Loucy (cell line): ENCODE results near the gene PDE4A.

Experiments used
- H2AFZ ChIP-seq: fragments of 200-600 bp; sonication (generic); 2 replicates; pipeline ENCODE4 v1.6.0; 2016; ENCODE audit warnings: antibody characterized with exemption, mild to moderate bottlenecking, low read length, moderate library complexity
- H3F3A ChIP-seq: fragments of 200-600 bp; 2 replicates; pipeline ENCODE4 v1.6.0; 2016; ENCODE audit warnings: antibody characterized with exemption, low read depth, mild to moderate bottlenecking
- H3K27me3 ChIP-seq: fragments of 200-600 bp; sonication (generic); 2 replicates; pipeline ENCODE4 v1.6.1; 2014; ENCODE audit warnings: low read length, mild to moderate bottlenecking; ENCODE audit not compliant: insufficient read depth, poor library complexity, severe bottlenecking
- H3K36me3 ChIP-seq: fragments of 200-600 bp; sonication (generic); 2 replicates; pipeline ENCODE4 v1.6.1; 2016; ENCODE audit warnings: low read length; ENCODE audit not compliant: insufficient read depth
- H3K4me1 ChIP-seq: fragments of 200-600 bp; sonication (generic); 2 replicates; pipeline ENCODE4 v1.5.1; 2014; ENCODE audit warnings: low read length, mild to moderate bottlenecking; ENCODE audit not compliant: insufficient read depth, poor library complexity, severe bottlenecking
- H3K4me2 ChIP-seq: fragments of 200-600 bp; sonication (generic); 2 replicates; pipeline ENCODE4 v1.6.0; 2014; ENCODE audit warnings: antibody characterized with exemption, low read length, low read depth, mild to moderate bottlenecking; ENCODE audit not compliant: poor library complexity, severe bottlenecking
- H3K4me3 ChIP-seq: fragments of 200-600 bp; sonication (generic); 2 replicates; pipeline ENCODE4 v1.5.1; 2014; ENCODE audit warnings: low read length, mild to moderate bottlenecking, mixed read lengths; ENCODE audit not compliant: poor library complexity, severe bottlenecking
- H3K79me2 ChIP-seq: fragments of 200-600 bp; sonication (generic); 2 replicates; pipeline ENCODE4 v1.6.1; 2014; ENCODE audit warnings: low read length; ENCODE audit not compliant: insufficient read depth
- H3K9ac ChIP-seq: fragments of 200-600 bp; sonication (generic); 2 replicates; pipeline ENCODE4 v1.6.0; 2014; ENCODE audit warnings: mild to moderate bottlenecking, low read depth, low read length, moderate library complexity; ENCODE audit not compliant: poor library complexity, severe bottlenecking
- H3K9me2 ChIP-seq: fragments of 200-600 bp; sonication (generic); replicated peaks from 2 replicates; pipeline ENCODE4 v1.6.1; 2016; ENCODE audit warnings: low read depth, low read length, mixed read lengths
- H3K9me3 ChIP-seq: fragments of 200-600 bp; sonication (generic); 2 replicates; pipeline ENCODE4 v1.6.1; 2014; ENCODE audit warnings: mild to moderate bottlenecking, antibody characterized with exemption, low read length, low read depth; ENCODE audit not compliant: insufficient read depth
- H4K20me1 ChIP-seq: fragments of 200-600 bp; sonication (generic); 2 replicates; pipeline ENCODE4 v1.6.0; 2014; ENCODE audit warnings: antibody characterized with exemption, low read length, mild to moderate bottlenecking; ENCODE audit not compliant: insufficient read depth, poor library complexity, severe bottlenecking
- CTCF ChIP-seq: fragments of 200-600 bp; sonication (generic); conservative IDR thresholded peaks from 2 replicates; pipeline ENCODE4 v1.5.1; 2014; ENCODE audit warnings: mild to moderate bottlenecking, antibody characterized with exemption, low read length
- EZH2phosphoT487 ChIP-seq: fragments of 200-600 bp; IDR thresholded peaks from 2 replicates; pipeline ENCODE4 v1.6.1; 2018; ENCODE audit warnings: antibody characterized with exemption, mild to moderate bottlenecking, moderate library complexity, borderline replicate concordance

The PDE4A gene

GRCh38 chr19:10514211-10515145 lies 94.1 kb downstream of the PDE4A start:
- no peak overlapping the region for H2AFZ ChIP-seq
- no peaks in the 10 kb centered on the region for H3K27me3 ChIP-seq

GRCh38 chr19:10516064-10516385 lies 95.7 kb downstream of the PDE4A start:
- Histone ChIP-seq H3K9me2 (no peaks in the 10 kb centered on the region), H3K4me1 (peaks cover 4% of the 10 kb centered on the region), H3K36me3 (no peaks in the 10 kb centered on the region), H2AFZ (no peak overlapping the region), H3K4me3 (no peak overlapping the region), H3K79me2 (no peaks in the 10 kb centered on the region), H3K27me3 (no peaks in the 10 kb centered on the region), H3K9me3 (no peaks in the 10 kb centered on the region), H3K4me2 (no peak overlapping the region), H4K20me1 (no peaks in the 10 kb centered on the region), H3F3A (no peaks in the 10 kb centered on the region), H3K9ac (no peak overlapping the region)
- TF ChIP-seq CTCF (no peak), EZH2phosphoT487 (no peak)

More at GRCh38 chr19:10514211-10515145, 94.1 kb downstream of the PDE4A start:
- Histone ChIP-seq H3K36me3 (no peaks in the 10 kb centered on the region), H3K4me1 (peaks cover 4% of the 10 kb centered on the region), H3K9me3 (no peaks in the 10 kb centered on the region), H4K20me1 (no peaks in the 10 kb centered on the region), H3K9me2 (no peaks in the 10 kb centered on the region), H3K79me2 (no peaks in the 10 kb centered on the region), H3F3A (no peaks in the 10 kb centered on the region), H3K9ac (no peak overlapping the region), H3K4me3 (no peak overlapping the region), H3K4me2 (no peak overlapping the region)
- TF ChIP-seq CTCF (no peak), EZH2phosphoT487 (no peak)

- H2AFZ ChIP-seq = peak overlapping the region; percentile 65; the same call in 1 of the 2 replicates
- peaks cover 4% of the 10 kb centered on the region for H3K4me1 ChIP-seq
- TF ChIP-seq CTCF (no peak), EZH2phosphoT487 (no peak)
- no peak overlapping the region for H3K9ac ChIP-seq
- H3K4me2 ChIP-seq = no peak overlapping the region
- no peaks in the 10 kb centered on the region for H3K27me3 ChIP-seq
- H3K36me3 ChIP-seq = no peaks in the 10 kb centered on the region
- H4K20me1 ChIP-seq = no peaks in the 10 kb centered on the region
- no peaks in the 10 kb centered on the region for H3F3A ChIP-seq
- H3K4me3 ChIP-seq = no peak overlapping the region
- H3K9me3 ChIP-seq = no peaks in the 10 kb centered on the region
- no peaks in the 10 kb centered on the region for H3K9me2 ChIP-seq
- H3K79me2 ChIP-seq = no peaks in the 10 kb centered on the region
Observed at GRCh38 chr19:10516671-10517286, 96.4 kb downstream of the PDE4A start.
